IPS-18c (cell line): Measurements from ENCODE around the gene KRTAP5-4.

Source experiments
- H3K4me3 ChIP-seq: 2 replicates; pipeline ENCODE4 v1.7.0; 2013; ENCODE audit warnings: low read depth, mild to moderate bottlenecking, low read length, moderate library complexity; ENCODE audit not compliant: insufficient read depth
- H3K9me3 ChIP-seq: one replicate; pipeline ENCODE4 v1.6.1; 2013; ENCODE audit warnings: mild to moderate bottlenecking, low read length, moderate library complexity; ENCODE audit not compliant: control insufficient read depth, insufficient read depth

Gene KRTAP5-4

GRCh38 chr11:1643146-1643690 lies 21.3 kb upstream of the KRTAP5-4 start:
- H3K9me3 ChIP-seq, result no peaks in the 10 kb centered on the region
- no peak overlapping the region for H3K4me3 ChIP-seq

- Histone ChIP-seq H3K4me3 (no peak overlapping the region), H3K9me3 (no peaks in the 10 kb centered on the region)
These were observed 20.6 kb upstream of the KRTAP5-4 start for GRCh38 chr11:1642288-1643145.

- Histone ChIP-seq H3K4me3 (no peak overlapping the region), H3K9me3 (no peaks in the 10 kb centered on the region)
These were observed 19.2 kb upstream of the KRTAP5-4 start for GRCh38 chr11:1641096-1641495.

GRCh38 chr11:1640076-1640946 lies 18.4 kb upstream of the KRTAP5-4 start:
- no peaks in the 10 kb centered on the region for H3K9me3 ChIP-seq
- H3K4me3 ChIP-seq, result no peak overlapping the region

DNA sequence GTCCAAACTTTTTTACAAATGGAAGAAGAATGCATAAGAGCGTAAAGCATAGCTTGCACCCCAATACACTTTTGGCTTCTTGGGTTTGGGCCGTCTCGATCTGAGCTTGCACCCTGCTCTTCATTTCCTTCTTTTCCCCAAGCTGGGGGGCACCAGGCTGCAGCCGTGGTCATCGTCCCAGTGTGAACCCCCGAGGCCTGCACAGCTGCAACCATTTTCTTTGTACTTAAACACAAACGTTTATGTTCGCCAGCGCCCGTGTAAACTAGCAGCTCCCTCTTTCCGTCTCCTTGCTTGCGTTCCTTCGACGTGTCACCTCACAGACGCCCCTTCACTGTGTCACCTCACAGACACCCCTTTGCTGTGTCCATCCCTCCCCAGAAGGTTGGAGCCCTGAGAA lies 17.7 kb upstream of the KRTAP5-4 start:
- Histone ChIP-seq H3K4me3 (no peak overlapping the region), H3K9me3 (no peaks in the 10 kb centered on the region)

DNA sequence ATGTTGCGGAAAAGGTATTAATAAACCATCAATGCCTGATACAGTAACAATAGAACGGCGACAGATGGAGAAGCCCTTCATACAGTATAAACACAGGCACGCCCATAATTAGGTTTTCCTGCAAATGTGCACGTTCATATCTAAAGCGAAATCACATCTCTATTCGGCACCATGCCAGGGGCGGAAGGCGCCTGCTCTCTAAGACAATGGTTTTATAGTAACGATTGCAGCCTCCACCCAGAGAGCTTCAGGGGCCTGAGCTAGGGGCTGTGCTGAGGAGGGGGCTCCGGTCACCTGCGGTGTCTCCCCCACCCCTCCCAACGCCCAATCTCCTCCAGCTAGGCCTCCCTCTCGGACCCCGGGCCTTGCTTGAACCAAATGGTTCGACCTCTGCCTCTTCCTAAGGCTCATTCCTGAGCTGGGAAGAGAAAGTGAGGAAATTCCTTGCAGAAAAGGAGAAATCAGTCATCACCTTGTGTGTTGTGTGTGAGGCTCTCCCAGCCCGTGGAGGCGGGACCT lies 17.2 kb upstream of the KRTAP5-4 start:
- H3K9me3 ChIP-seq, result no peaks in the 10 kb centered on the region
- H3K4me3 ChIP-seq, result no peak overlapping the region

DNA sequence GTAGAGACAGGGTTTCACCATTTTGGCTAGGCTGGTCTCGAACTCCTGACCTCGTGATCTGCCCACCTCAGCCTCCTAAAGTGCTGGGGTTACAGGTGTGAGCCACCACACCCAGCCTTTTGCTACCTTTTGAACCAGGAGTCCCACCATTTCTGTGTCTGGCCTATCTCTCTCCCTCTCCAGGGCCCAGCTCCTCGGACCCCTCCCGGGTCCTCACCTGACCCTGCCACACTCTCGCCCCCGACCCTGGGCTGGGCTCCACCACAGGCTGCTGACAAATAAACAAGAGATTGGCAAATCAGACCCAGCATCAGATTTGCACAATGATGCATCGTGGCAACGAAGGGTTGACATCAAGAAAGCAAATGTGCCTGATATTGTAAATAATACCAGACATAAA lies 16.4 kb upstream of the KRTAP5-4 start:
- Histone ChIP-seq H3K9me3 (no peaks in the 10 kb centered on the region), H3K4me3 (no peak overlapping the region)

DNA sequence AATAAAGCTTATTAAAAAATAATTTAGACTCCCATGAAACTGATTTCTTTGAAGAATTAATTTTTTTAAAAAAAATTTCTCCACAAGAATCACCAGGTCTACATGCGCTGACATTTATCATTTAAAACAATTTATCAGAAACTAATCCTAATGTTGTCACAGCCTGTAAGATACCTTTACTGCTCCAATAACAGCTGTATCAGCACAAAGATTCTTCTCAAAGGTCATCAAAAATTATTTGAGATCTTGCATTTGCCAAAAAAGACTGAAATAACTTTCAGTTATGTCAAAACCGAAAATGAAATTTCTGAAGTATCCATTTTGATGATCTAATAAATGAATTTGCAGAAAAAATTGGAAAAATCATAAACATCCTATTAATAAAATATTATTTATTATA lies 15.7 kb upstream of the KRTAP5-4 start:
- no peak overlapping the region for H3K4me3 ChIP-seq
- no peaks in the 10 kb centered on the region for H3K9me3 ChIP-seq

GRCh38 chr11:1636291-1636950 lies 14.5 kb upstream of the KRTAP5-4 start:
- Histone ChIP-seq H3K9me3 (no peaks in the 10 kb centered on the region), H3K4me3 (no peak overlapping the region)

- H3K9me3 ChIP-seq, result no peaks in the 10 kb centered on the region
These were observed 11.9 kb upstream of the KRTAP5-4 start for GRCh38 chr11:1633864-1634263.

DNA sequence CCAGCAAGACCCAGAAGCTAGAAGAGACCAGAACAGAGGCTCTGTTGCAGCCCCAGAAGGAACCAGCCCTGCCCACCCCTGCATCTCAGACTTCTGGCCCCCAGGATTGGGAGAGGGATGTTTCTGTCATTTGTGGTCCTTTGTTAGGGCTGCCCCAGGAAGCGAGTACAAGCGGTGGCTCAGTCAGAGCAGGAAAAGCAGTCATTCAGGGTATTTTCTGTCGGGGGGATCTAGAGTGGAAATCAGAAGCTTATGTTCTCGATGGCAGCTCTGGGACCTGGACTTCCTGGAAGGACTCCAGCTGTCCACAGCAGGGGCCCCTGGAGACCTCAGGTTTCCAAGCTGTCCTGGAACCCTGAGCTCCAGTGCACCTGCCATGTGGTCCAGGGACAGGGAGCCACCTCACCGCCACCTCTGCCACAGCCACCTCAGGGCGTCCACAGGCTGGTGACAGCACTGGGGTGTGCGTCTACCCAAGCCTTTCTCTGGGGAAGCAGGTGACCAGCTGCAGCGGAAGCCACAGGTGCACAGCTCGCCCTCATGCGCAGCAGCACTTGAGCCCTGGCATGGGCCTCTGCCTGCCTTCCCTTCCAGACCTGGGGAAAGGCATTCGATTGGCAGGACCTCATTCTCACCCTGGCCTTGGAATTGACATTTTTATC lies 10.2 kb upstream of the KRTAP5-4 start:
- Histone ChIP-seq H3K4me3 (no peak overlapping the region), H3K9me3 (no peaks in the 10 kb centered on the region)

More at GRCh38 chr11:1633864-1634263, 11.9 kb upstream of the KRTAP5-4 start:
- no peak overlapping the region for H3K4me3 ChIP-seq

DNA sequence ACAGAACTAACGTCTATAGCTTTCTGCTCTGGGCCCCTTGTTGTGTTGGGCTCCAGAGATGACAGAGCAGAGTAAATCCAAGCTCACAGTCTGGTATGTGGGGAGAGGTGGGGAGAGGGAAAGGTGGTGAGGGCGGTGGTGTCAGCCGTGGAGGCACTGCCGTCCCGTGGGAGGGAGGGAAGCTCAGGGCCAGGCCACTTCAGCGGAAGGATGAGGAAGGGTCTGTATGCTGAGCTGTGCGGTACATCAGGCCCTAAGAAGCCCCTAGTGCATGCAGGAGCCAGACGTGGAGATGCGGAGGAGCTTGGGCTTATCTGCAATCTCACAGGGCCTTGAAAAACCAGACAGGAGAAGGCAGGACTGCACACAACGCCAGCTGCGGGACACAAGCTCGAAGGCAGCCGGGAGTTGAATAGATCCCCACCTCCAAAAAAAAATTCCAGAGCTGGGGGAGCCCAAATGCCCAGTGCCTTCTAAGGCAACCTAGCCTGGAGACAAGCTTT lies 9.2 kb upstream of the KRTAP5-4 start:
- H3K9me3 ChIP-seq, result no peaks in the 10 kb centered on the region
- no peak overlapping the region for H3K4me3 ChIP-seq

DNA sequence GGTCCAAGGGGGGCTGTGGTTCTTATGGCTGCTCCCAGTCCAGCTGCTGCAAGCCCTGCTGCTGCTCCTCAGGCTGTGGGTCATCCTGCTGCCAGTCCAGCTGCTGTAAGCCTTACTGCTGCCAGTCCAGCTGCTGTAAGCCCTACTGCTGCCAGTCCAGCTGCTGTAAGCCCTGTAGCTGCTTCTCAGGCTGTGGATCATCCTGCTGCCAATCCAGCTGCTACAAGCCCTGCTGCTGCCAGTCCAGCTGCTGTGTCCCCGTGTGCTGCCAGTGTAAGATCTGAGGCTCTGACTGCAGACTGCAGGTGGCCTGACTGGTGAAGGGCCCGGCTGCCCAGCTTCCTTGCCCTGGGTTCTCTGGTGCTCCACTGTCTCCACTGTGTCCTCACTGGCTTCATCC lies 8.3 kb upstream of the KRTAP5-4 start:
- H3K9me3 ChIP-seq, result no peaks in the 10 kb centered on the region
- no peak overlapping the region for H3K4me3 ChIP-seq

GRCh38 chr11:1629326-1630185 lies 7.6 kb upstream of the KRTAP5-4 start, which contains the start of gene KRTAP5-5:
Gene KRTAP5-5, plus strand, starts transcription at chr11:1629775. Its CDS starts 66 bp downstream, at chr11:1629841.
- no peak within 1 kb of the TSS for H3K4me3 ChIP-seq

GRCh38 chr11:1628506-1629325 lies 6.8 kb upstream of the KRTAP5-4 start:
- Histone ChIP-seq H3K4me3 (no peak overlapping the region), H3K9me3 (no peaks in the 10 kb centered on the region)

More at GRCh38 chr11:1629326-1630185, 7.6 kb upstream of the KRTAP5-4 start, which contains the start of gene KRTAP5-5:
- no peaks in the 10 kb centered on the region for H3K9me3 ChIP-seq
